ENCODE data around the gene BMP15.

Gene BMP15

GRCh38 chrX:50963842-50964241 lies 53.3 kb downstream of the BMP15 start:
- no peak for DNase-seq (ENCODE audit: low read depth)

More at GRCh38 chrX:50963842-50964241, 53.3 kb downstream of the BMP15 start:
- H3K4me3 ChIP-seq (ENCODE audit: low read depth, low read length) = no peak overlapping the region
- TF ChIP-seq CTCF (IDR thresholded peaks at IDR 0.05; ENCODE audit: insufficient read depth, low read depth, low read length, missing control alignments) = no peak
